Measurements from ENCODE around the gene DEDD. TPM values are rescaled to one million over a fixed set of nuclear protein-coding genes. Genes with fewer than 3 reads are reported as not detected.
A peak's percentile ranks its signal among the peaks of the same experiment; 100 is the strongest.

DEDD gene
- total and polyA plus RNA-seq, 2 of the 13 experiments (the other 11 are each of a cell fraction or from before 2014, with no cell fraction given), result 12.6 to 27.8 TPM

DNA sequence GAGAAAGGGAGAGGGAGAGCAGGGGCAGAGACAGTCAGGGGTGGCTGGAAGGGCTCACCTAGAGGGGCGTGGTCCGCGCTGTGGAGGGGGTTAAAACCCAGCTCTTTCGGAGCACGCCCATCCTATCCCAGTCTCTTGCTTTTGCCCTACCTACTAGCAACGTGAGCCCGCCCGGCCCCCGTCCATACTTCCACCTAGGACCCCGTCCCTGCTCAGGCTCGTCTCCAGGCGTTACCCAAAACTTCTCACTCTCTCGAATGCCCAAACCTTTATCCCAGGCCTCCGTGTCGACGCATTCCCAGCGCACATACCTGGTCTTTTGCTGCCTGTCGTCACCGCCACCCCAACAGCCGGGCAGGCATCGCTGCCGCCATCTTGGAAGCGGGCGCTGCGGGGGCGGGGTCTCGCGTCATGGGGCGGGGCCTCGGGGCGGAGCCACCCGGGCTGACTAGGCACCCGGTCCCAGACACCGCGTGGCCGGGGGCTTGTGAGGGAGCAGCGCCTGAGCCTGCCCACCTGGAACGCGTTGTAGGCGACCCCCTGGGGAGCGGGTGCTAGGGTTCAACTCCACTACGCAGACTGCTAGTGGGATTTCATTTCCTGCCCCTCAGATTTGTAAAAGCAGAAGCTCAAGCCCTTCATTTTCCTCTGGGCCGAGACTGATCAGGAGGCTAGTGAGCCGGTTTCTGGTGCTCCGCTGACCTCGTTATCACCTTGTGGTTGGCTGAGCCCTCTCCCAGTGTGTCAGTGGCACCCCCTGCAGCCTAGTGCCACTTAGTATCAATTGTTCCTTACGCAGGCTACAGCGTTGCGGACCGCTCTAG, 44.9 kb upstream of the DEDD start, which contains the start of gene B4GALT3 (continued):
- TF ChIP-seq, protein P1, sequence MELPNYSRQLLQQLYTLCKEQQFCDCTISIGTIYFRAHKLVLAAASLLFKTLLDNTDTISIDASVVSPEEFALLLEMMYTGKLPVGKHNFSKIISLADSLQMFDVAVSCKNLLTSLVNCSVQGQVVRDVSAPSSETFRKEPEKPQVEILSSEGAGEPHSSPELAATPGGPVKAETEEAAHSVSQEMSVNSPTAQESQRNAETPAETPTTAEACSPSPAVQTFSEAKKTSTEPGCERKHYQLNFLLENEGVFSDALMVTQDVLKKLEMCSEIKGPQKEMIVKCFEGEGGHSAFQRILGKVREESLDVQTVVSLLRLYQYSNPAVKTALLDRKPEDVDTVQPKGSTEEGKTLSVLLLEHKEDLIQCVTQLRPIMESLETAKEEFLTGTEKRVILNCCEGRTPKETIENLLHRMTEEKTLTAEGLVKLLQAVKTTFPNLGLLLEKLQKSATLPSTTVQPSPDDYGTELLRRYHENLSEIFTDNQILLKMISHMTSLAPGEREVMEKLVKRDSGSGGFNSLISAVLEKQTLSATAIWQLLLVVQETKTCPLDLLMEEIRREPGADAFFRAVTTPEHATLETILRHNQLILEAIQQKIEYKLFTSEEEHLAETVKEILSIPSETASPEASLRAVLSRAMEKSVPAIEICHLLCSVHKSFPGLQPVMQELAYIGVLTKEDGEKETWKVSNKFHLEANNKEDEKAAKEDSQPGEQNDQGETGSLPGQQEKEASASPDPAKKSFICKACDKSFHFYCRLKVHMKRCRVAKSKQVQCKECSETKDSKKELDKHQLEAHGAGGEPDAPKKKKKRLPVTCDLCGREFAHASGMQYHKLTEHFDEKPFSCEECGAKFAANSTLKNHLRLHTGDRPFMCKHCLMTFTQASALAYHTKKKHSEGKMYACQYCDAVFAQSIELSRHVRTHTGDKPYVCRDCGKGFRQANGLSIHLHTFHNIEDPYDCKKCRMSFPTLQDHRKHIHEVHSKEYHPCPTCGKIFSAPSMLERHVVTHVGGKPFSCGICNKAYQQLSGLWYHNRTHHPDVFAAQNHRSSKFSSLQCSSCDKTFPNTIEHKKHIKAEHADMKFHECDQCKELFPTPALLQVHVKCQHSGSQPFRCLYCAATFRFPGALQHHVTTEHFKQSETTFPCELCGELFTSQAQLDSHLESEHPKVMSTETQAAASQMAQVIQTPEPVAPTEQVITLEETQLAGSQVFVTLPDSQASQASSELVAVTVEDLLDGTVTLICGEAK (IDR thresholded peaks at IDR 0.05), result no peak
- TF ChIP-seq, protein P1 (CRISPR knock-in tag; IDR thresholded peaks at IDR 0.05), result peak; percentile 30; the same call in 1 of the 2 replicates
- TF ChIP-seq SP140L (CRISPR knock-in tag; IDR thresholded peaks at IDR 0.05; ENCODE audit: borderline replicate concordance), result no peak
- TF ChIP-seq RFXANK (CRISPR knock-in tag; IDR thresholded peaks at IDR 0.05), result peak; percentile 81
- TF ChIP-seq, protein P2, sequence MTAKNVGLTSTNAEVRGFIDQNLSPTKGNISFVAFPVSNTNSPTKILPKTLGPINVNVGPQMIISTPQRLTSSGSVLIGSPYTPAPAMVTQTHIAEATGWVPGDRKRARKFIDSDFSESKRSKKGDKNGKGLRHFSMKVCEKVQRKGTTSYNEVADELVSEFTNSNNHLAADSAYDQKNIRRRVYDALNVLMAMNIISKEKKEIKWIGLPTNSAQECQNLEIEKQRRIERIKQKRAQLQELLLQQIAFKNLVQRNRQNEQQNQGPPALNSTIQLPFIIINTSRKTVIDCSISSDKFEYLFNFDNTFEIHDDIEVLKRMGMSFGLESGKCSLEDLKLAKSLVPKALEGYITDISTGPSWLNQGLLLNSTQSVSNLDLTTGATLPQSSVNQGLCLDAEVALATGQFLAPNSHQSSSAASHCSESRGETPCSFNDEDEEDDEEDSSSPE (CRISPR knock-in tag; IDR thresholded peaks at IDR 0.05), result peak; percentile 73
- TF ChIP-seq, protein P3, sequence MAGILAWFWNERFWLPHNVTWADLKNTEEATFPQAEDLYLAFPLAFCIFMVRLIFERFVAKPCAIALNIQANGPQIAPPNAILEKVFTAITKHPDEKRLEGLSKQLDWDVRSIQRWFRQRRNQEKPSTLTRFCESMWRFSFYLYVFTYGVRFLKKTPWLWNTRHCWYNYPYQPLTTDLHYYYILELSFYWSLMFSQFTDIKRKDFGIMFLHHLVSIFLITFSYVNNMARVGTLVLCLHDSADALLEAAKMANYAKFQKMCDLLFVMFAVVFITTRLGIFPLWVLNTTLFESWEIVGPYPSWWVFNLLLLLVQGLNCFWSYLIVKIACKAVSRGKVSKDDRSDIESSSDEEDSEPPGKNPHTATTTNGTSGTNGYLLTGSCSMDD (CRISPR knock-in tag; IDR thresholded peaks at IDR 0.05), result no peak
- TF ChIP-seq THAP11 (CRISPR knock-in tag; IDR thresholded peaks at IDR 0.05), result peak; percentile 74; the same call in 1 of the 2 replicates
- TF ChIP-seq NFE2L1 (CRISPR knock-in tag; IDR thresholded peaks at IDR 0.05; ENCODE audit: borderline replicate concordance), result no peak
- TF ChIP-seq GTF2F1 (IDR thresholded peaks at IDR 0.05; ENCODE audit: low read length), result no peak
- TF ChIP-seq SMYD3 (CRISPR knock-in tag; IDR thresholded peaks at IDR 0.05), result 0 out of 2 replicates have a peak, but pooled peaks have one; percentile 74
- TF ChIP-seq, protein P4, sequence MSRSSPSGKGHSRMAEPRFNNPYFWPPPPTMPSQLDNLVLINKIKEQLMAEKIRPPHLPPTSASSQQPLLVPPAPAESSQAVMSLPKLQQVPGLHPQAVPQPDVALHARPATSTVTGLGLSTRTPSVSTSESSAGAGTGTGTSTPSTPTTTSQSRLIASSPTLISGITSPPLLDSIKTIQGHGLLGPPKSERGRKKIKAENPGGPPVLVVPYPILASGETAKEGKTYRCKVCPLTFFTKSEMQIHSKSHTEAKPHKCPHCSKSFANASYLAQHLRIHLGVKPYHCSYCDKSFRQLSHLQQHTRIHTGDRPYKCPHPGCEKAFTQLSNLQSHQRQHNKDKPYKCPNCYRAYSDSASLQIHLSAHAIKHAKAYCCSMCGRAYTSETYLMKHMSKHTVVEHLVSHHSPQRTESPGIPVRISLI (CRISPR knock-in tag; IDR thresholded peaks at IDR 0.05; ENCODE audit: borderline replicate concordance), result peak; percentile 45; the same call in 1 of the 2 replicates
- TF ChIP-seq, protein P5, sequence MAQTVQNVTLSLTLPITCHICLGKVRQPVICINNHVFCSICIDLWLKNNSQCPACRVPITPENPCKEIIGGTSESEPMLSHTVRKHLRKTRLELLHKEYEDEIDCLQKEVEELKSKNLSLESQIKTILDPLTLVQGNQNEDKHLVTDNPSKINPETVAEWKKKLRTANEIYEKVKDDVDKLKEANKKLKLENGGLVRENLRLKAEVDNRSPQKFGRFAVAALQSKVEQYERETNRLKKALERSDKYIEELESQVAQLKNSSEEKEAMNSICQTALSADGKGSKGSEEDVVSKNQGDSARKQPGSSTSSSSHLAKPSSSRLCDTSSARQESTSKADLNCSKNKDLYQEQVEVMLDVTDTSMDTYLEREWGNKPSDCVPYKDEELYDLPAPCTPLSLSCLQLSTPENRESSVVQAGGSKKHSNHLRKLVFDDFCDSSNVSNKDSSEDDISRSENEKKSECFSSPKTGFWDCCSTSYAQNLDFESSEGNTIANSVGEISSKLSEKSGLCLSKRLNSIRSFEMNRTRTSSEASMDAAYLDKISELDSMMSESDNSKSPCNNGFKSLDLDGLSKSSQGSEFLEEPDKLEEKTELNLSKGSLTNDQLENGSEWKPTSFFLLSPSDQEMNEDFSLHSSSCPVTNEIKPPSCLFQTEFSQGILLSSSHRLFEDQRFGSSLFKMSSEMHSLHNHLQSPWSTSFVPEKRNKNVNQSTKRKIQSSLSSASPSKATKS (CRISPR knock-in tag; IDR thresholded peaks at IDR 0.05), result no peak
- TF ChIP-seq ZNF432 (CRISPR knock-in tag; IDR thresholded peaks at IDR 0.05; ENCODE audit: borderline replicate concordance), result peak; percentile 53; the same call in 1 of the 2 replicates

All from HepG2 (cell line).